Vagina (tissue), 1 donor: ENCODE measurements around the gene SHC4. TPM values are rescaled to one million over a fixed set of nuclear protein-coding genes. Genes with fewer than 3 reads are reported as not detected.

ENCODE experiments used
- small RNA-seq: library from RNA; depleted of rRNA; stranded (forward); fragments of <200 nt; gene quantifications from one replicate; pipeline ENCODE3, GENCODE V24; 2016
- total RNA-seq: library from RNA; depleted of rRNA; stranded (reverse); fragments of >200 nt; gene quantifications from one replicate; pipeline ENCODE4 v1.2.3, GENCODE V29; 2016

SHC4 gene
- total RNA-seq, 1 donor from 2014 or later: 0.25 TPM

Small RNA genes within 50 kb of the gene (small RNA-seq; reads per million reads assigned to genes)
- gene RF00019: not detected

Other genes with a start within 250 kb of the SHC4 start
- 4.4 TPM for gene CEP152, start 152.8 kb downstream of the SHC4 start, total RNA-seq
- gene EID1, start 85.8 kb downstream of the SHC4 start, total RNA-seq: 175 TPM
- gene SECISBP2L, start 82.5 kb upstream of the SHC4 start, total RNA-seq: 24.3 TPM
- gene COPS2, start 191.7 kb upstream of the SHC4 start, total RNA-seq: 45.2 TPM
- gene GALK2, start 206.3 kb upstream of the SHC4 start, total RNA-seq: 47.6 TPM